ENCODE measurements around the gene MCRIP1.

MCRIP1 gene

DNA sequence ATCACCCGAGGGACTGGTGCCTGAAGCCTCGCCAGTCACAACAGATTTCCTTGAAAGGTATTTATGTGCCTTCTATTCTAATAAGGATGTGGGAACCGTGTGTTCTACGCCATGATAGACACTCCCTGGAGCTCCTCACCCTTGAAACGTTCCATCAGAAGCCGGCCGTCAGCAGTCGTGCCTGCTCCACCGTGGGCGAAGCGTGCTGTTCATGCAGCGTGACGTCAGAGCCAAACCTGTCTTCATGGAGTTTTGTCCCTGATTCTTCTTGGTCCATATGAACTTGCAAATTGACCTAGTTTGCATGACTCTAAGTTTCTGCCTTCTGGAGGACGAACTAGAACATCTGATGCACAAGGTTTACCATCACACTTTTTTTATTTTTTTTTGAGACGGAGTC lies 6.2 kb upstream of the MCRIP1 start:
- TF ChIP-seq, protein P1, sequence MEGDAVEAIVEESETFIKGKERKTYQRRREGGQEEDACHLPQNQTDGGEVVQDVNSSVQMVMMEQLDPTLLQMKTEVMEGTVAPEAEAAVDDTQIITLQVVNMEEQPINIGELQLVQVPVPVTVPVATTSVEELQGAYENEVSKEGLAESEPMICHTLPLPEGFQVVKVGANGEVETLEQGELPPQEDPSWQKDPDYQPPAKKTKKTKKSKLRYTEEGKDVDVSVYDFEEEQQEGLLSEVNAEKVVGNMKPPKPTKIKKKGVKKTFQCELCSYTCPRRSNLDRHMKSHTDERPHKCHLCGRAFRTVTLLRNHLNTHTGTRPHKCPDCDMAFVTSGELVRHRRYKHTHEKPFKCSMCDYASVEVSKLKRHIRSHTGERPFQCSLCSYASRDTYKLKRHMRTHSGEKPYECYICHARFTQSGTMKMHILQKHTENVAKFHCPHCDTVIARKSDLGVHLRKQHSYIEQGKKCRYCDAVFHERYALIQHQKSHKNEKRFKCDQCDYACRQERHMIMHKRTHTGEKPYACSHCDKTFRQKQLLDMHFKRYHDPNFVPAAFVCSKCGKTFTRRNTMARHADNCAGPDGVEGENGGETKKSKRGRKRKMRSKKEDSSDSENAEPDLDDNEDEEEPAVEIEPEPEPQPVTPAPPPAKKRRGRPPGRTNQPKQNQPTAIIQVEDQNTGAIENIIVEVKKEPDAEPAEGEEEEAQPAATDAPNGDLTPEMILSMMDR (IDR thresholded peaks at IDR 0.05; ENCODE audit: low read length, missing control alignments) = no peak
- no peak overlapping the region for H3K4me3 ChIP-seq (replicated peaks; ENCODE audit: low read depth, low read length)
- DNase-seq (ENCODE audit: low read depth) = no peak

DNA sequence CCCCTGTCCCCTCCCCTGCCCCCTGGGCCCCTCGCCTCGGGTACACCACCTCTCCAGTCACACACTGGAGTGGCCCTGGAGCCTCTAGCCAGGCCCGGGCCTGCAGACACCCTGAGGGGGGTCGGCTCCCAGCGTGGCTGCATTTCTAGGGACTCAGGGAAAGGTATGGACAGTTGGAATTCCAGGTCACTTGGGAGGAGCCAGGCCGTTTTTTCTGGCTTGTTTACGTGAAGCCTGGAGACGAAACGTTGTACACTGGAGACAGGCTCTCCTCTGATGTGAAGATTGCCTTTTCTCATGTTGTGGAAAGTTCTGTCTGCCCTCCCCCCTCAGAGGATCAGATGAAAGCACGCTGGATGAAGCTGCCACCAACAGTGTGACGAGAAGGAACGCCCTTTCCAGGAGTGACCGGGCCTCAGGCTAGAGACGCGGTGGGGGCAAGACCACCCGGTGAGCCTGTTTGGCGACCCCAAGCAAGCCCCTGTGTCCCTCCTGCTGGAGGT lies 5.7 kb upstream of the MCRIP1 start:
- TF ChIP-seq, protein P1 (IDR thresholded peaks at IDR 0.05; ENCODE audit: low read length, missing control alignments) = no peak
- no peak for DNase-seq (ENCODE audit: low read depth)
- no peak overlapping the region for H3K4me3 ChIP-seq (replicated peaks; ENCODE audit: low read depth, low read length)

DNA sequence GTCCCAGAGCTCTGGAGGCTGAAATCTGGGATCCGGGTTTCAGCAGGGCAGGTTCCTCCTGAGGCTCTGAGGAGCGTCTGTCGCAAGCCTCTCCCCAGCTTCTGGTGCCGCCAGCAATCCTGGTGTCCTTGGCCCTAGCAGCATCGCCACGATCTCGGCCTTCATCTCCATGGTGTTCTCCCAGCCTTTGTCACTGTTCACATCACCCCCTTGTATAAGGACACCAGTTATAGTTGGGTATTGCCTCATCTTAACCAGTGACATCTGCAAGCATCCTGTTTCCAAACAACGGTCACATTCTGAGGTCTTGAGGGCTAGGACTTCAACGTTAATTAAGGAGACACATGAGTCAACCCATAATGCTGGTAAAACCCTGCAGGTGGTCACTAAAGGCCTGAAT lies 4.5 kb upstream of the MCRIP1 start:
- no peak overlapping the region for H3K4me3 ChIP-seq (replicated peaks; ENCODE audit: low read depth, low read length)
- TF ChIP-seq, protein P1 (IDR thresholded peaks at IDR 0.05; ENCODE audit: low read length, missing control alignments) = no peak
- no peak for DNase-seq (ENCODE audit: low read depth)

DNA sequence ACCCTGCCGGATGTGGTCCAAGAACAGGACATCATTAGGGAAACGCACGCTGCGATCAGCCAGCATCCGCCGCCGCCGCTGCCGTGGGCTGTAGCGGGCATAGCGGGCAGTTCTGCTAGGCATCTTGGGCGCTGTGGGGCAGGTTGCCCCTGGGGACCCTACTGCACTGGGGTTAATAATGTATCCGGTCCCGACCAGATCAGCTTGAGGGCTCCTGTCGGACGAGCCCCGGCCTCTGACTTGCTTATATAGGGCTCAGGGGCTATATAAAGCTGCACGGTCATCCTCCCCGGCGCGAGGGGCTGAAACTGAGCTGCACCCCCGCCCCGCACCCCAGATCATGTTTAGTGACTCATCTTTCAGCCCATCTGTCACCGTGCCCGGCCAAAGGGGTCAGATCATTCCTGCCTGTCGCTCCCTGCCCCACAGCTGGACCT lies 1.8 kb upstream of the MCRIP1 start, which contains the start of gene PPP1R27:
Gene PPP1R27 (minus strand): TSS at position 220 of the 437 bp plus-strand sequence. CDS start 97 bp downstream, at position 123.
- H3K4me3 ChIP-seq (replicated peaks; ENCODE audit: low read depth, low read length) = peak within 1 kb of the TSS; percentile 76
- TF ChIP-seq, protein P1 (IDR thresholded peaks at IDR 0.05; ENCODE audit: low read length, missing control alignments) = no peak
- no peak for DNase-seq (ENCODE audit: low read depth)

DNA sequence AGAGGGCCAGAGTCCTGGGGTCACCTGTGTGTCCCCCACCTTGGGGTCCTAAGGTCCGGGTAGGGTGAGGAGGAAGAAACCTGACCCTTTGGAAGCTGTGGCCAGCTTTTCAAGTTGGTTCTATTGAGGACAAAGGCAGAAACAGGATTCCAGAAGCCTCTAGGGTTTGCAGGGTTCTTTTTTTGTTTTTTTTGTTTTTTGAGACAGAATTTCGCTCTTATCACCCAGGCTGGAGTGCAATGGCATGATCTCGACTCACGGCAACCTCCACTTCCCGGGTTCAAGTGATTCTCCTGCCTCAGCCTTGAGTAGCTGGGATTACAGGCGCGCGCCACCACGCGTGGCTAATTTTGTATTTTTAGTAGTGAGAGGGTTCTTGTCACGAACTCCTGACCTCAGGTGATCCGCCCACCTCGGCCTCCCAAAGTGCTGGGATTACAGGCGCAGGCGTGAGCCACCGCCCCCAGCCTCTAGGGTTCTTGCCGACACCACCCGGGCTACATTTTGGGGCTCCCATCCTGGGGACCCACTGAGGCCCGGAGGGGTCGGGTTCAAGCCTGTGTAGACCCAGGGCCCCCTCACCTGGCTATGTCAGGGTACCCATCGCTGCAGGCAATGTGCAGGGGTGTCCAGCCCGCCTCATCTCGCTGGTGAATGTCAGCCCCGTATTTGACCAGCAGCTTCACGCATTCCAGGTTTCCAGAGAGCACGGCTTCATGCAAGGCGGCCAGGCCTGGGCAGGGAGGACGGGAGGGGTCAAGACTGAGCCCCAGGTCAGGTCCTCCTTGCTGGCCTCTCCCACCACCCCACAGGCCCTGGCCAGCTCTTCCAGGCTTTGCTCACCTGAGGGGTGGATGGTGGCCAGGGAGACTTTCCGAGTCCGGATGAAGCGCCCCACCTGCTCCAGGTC lies 1.1 kb upstream of the MCRIP1 start:
- TF ChIP-seq, protein P1 (IDR thresholded peaks at IDR 0.05; ENCODE audit: low read length, missing control alignments) = no peak
- no peak for DNase-seq (ENCODE audit: low read depth)
- peak overlapping the region; percentile 76 for H3K4me3 ChIP-seq (replicated peaks; ENCODE audit: low read depth, low read length)

DNA sequence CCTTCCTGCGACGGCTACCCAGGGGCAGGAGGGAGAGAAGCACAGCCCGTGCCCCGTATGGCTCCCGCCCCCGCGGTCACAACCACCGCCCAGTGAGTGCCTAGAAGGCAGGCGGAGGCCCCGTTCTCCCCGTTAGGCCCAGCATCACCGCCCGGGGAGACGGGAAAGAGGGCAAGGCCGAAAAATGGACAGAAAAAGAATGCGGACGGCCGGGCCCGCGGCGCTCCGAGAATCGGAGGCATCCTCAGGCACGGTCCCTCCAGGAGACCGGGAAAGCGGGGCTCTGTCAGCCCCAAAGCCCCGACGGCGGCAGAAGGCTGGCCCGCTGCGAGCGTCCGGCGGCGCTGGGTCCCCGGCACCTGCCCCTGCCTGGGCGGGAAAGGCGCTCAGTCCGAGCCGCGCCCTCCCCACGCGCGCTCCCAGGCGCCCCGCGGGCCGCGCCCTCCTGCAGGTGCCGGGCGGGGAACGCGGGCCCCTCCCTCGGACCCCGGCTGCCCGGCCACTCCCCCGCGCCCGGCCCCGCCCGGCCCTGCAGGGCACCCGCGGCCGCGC lies 407 bp downstream of the MCRIP1 start:
- TF ChIP-seq, protein P1 (IDR thresholded peaks at IDR 0.05; ENCODE audit: low read length, missing control alignments) = no peak
- DNase-seq (ENCODE audit: low read depth) = no peak
- peak overlapping the region; percentile 72 for H3K4me3 ChIP-seq (replicated peaks; ENCODE audit: low read depth, low read length)

All from fibroblast of pulmonary artery (primary cell).